NCI-H1694 (cell line): Measurements from ENCODE around the gene TMIGD1.
"Not testable (repeated sequence)": the region's sequence is repeated elsewhere in the genome, so short reads cannot be mapped to it uniquely, and the experiment has no call there.

Experiments used
- DNase-seq: peaks from one replicate; lab custom pipeline; 2025; lab: John Stamatoyannopoulos, UW

The TMIGD1 gene

GRCh38 chr17:30358055-30358760 is 24.4 kb upstream of the TMIGD1 start:
- no peak for DNase-seq

- no peak for DNase-seq
Measured at GRCh38 chr17:30357476-30357875, 23.6 kb upstream of the TMIGD1 start.

- DNase-seq, result no peak
Measured at GRCh38 chr17:30354701-30355100, 20.8 kb upstream of the TMIGD1 start.

GRCh38 chr17:30352240-30352814 is 18.5 kb upstream of the TMIGD1 start:
- no peak for DNase-seq

GRCh38 chr17:30351735-30352134 is 17.9 kb upstream of the TMIGD1 start:
- no peak for DNase-seq

- not testable (repeated sequence) for DNase-seq
Measured at GRCh38 chr17:30351263-30351662, 17.4 kb upstream of the TMIGD1 start.

GRCh38 chr17:30349252-30349651 is 15.4 kb upstream of the TMIGD1 start:
- DNase-seq, result no peak

GRCh38 chr17:30347488-30347887 is 13.6 kb upstream of the TMIGD1 start:
- no peak for DNase-seq

- no peak for DNase-seq
Measured at GRCh38 chr17:30346221-30346795, 12.5 kb upstream of the TMIGD1 start.

- no peak for DNase-seq
Measured at GRCh38 chr17:30345527-30346075, 11.7 kb upstream of the TMIGD1 start.

- DNase-seq, result no peak
Measured at GRCh38 chr17:30345089-30345433, 11.2 kb upstream of the TMIGD1 start.

GRCh38 chr17:30344283-30345088 is 10.6 kb upstream of the TMIGD1 start:
- no peak for DNase-seq

GRCh38 chr17:30343796-30344195 is 9.9 kb upstream of the TMIGD1 start:
- no peak for DNase-seq

- not testable (repeated sequence) for DNase-seq
Measured at GRCh38 chr17:30343244-30343643, 9.4 kb upstream of the TMIGD1 start.

GRCh38 chr17:30341703-30342249 is 7.9 kb upstream of the TMIGD1 start:
- no peak for DNase-seq

- DNase-seq, result no peak
Measured at GRCh38 chr17:30340801-30341356, 7.0 kb upstream of the TMIGD1 start.

GRCh38 chr17:30339086-30339485 is 5.2 kb upstream of the TMIGD1 start:
- no peak for DNase-seq

- DNase-seq, result no peak
Measured at GRCh38 chr17:30337393-30337999, 3.6 kb upstream of the TMIGD1 start.

GRCh38 chr17:30336369-30337171 is 2.7 kb upstream of the TMIGD1 start:
- DNase-seq, result peak; percentile 77

GRCh38 chr17:30334421-30334820 is 564 bp upstream of the TMIGD1 start:
- no peak for DNase-seq
